ENCODE data around the gene TAS2R42. TPM values are rescaled to one million over a fixed set of nuclear protein-coding genes. Genes with fewer than 3 reads are reported as not detected.

The TAS2R42 gene
- total RNA-seq, 3 donors from 2014 or later = not detected

GRCh38 chr12:11204173-11204572, 17.4 kb upstream of the TAS2R42 start:
- intact Hi-C loops (cut with DNase I, micrococcal nuclease) = loop anchor here in 1 of 2 donors (10.0 kb wide), 1 partner anchor 429 kb away; no protein-coding TSS in a partner anchor
- DNase-seq (no peak), ATAC-seq (no peak)

GRCh38 chr12:11202811-11203210, 16.1 kb upstream of the TAS2R42 start:
- no peak overlapping the region for H3K4me3 ChIP-seq
- ATAC-seq (no peak), DNase-seq (no peak)
- intact Hi-C loops (cut with DNase I, micrococcal nuclease) = loop anchor here in 1 of 2 donors (10.0 kb wide), 1 partner anchor 428 kb away; no protein-coding TSS in a partner anchor
- H3K9me3 ChIP-seq = no peaks in the 10 kb centered on the region
- no peaks in the 10 kb centered on the region for H3K36me3 ChIP-seq (ENCODE audit: low read depth)
- H3K4me1 ChIP-seq (ENCODE audit: low read depth) = no peaks in the 10 kb centered on the region
- TF ChIP-seq CTCF (IDR thresholded peaks at IDR 0.05) = no peak

More at GRCh38 chr12:11204173-11204572, 17.4 kb upstream of the TAS2R42 start:
- no peaks in the 10 kb centered on the region for H3K36me3 ChIP-seq (ENCODE audit: low read depth)
- TF ChIP-seq CTCF (IDR thresholded peaks at IDR 0.05) = no peak
- no peaks in the 10 kb centered on the region for H3K4me1 ChIP-seq (ENCODE audit: low read depth)
- no peak overlapping the region for H3K4me3 ChIP-seq
- H3K9me3 ChIP-seq = no peaks in the 10 kb centered on the region

- no peak for DNase-seq
- H3K4me3 ChIP-seq = no peak overlapping the region
- no peaks in the 10 kb centered on the region for H3K9me3 ChIP-seq
- H3K36me3 ChIP-seq (ENCODE audit: low read depth) = no peaks in the 10 kb centered on the region
- intact Hi-C loops (cut with DNase I, micrococcal nuclease) = no loop called here
- no peak for TF ChIP-seq CTCF (IDR thresholded peaks at IDR 0.05)
- ATAC-seq = no peak
- no peaks in the 10 kb centered on the region for H3K4me1 ChIP-seq (ENCODE audit: low read depth)
Observed at GRCh38 chr12:11183011-11183410, 3.7 kb downstream of the TAS2R42 start.

- H3K36me3 ChIP-seq (ENCODE audit: low read depth) = no peaks in the 10 kb centered on the region
- ATAC-seq (no peak), DNase-seq (no peak)
- no peaks in the 10 kb centered on the region for H3K9me3 ChIP-seq
- no peak overlapping the region for H3K4me3 ChIP-seq
- H3K4me1 ChIP-seq (ENCODE audit: low read depth) = no peaks in the 10 kb centered on the region
- intact Hi-C loops (cut with DNase I, micrococcal nuclease) = no loop called here
- TF ChIP-seq CTCF (IDR thresholded peaks at IDR 0.05) = no peak
Observed at GRCh38 chr12:11182529-11182928, 4.2 kb downstream of the TAS2R42 start.

GRCh38 chr12:11178250-11178649, 8.5 kb downstream of the TAS2R42 start:
- no peak for ATAC-seq
- no peaks in the 10 kb centered on the region for H3K4me1 ChIP-seq (ENCODE audit: low read depth)
- no peak overlapping the region for H3K4me3 ChIP-seq
- intact Hi-C loops (cut with DNase I, micrococcal nuclease) = no loop called here
- H3K36me3 ChIP-seq (ENCODE audit: low read depth) = no peaks in the 10 kb centered on the region
- DNase-seq = no peak
- no peak for TF ChIP-seq CTCF (IDR thresholded peaks at IDR 0.05)
- H3K9me3 ChIP-seq = no peaks in the 10 kb centered on the region

- intact Hi-C loops (cut with DNase I, micrococcal nuclease) = no loop called here
- Histone ChIP-seq H3K9me3 (no peaks in the 10 kb centered on the region), H3K4me3 (no peak overlapping the region), H3K36me3 (ENCODE audit: low read depth) (no peaks in the 10 kb centered on the region), H3K4me1 (ENCODE audit: low read depth) (peaks cover 5% of the 10 kb centered on the region)
- DNase-seq (no peak), ATAC-seq (no peak)
- no peak for TF ChIP-seq CTCF (IDR thresholded peaks at IDR 0.05)
Observed at GRCh38 chr12:11174022-11174421, 12.7 kb downstream of the TAS2R42 start.

All from mucosa of descending colon (tissue), 3 donors.